DOHH2 (cell line): Measurements from ENCODE around the gene SOX30.

Source experiments
- H3F3A ChIP-seq: fragments of 200-600 bp; sonication (generic), shearing (Covaris generic); 2 replicates; pipeline ENCODE4 v1.6.0; 2016; ENCODE audit warnings: antibody characterized with exemption, mild to moderate bottlenecking; ENCODE audit not compliant: control insufficient read depth, insufficient read depth
- H3K27ac ChIP-seq: fragments of 200-600 bp; sonication (generic); 2 replicates; pipeline ENCODE4 v1.5.1; 2014; ENCODE audit warnings: low read depth, mild to moderate bottlenecking, low read length, moderate library complexity
- H3K27me3 ChIP-seq: fragments of 200-600 bp; sonication (generic); 2 replicates; pipeline ENCODE4 v1.6.1; 2014; ENCODE audit warnings: mild to moderate bottlenecking, low read length, mixed read lengths; ENCODE audit not compliant: control insufficient read depth
- H3K36me3 ChIP-seq: fragments of 200-600 bp; sonication (generic); 2 replicates; pipeline ENCODE4 v1.6.1; 2014; ENCODE audit warnings: mild to moderate bottlenecking, low read length, moderate library complexity, mixed read lengths; ENCODE audit not compliant: control insufficient read depth
- H3K4me1 ChIP-seq: fragments of 200-600 bp; sonication (generic); 2 replicates; pipeline ENCODE4 v1.6.1; 2014; ENCODE audit warnings: mild to moderate bottlenecking, low read length, mixed read lengths; ENCODE audit not compliant: control insufficient read depth
- H3K4me2 ChIP-seq: fragments of 200-600 bp; sonication (generic); 2 replicates; pipeline ENCODE4 v1.6.0; 2014; ENCODE audit warnings: mild to moderate bottlenecking, low read length, moderate library complexity
- H3K4me3 ChIP-seq: fragments of 200-600 bp; sonication (generic); 2 replicates; pipeline ENCODE4 v1.5.1; 2014; ENCODE audit warnings: mild to moderate bottlenecking, low read length, mixed read lengths
- H3K79me2 ChIP-seq: fragments of 200-600 bp; sonication (generic); 2 replicates; pipeline ENCODE4 v1.6.1; 2014; ENCODE audit warnings: mild to moderate bottlenecking, low read length, mixed read lengths; ENCODE audit not compliant: control insufficient read depth
- H3K9me2 ChIP-seq: fragments of 200-600 bp; sonication (generic); replicated peaks from 2 replicates; pipeline ENCODE4 v1.6.1; 2014; ENCODE audit warnings: mild to moderate bottlenecking, low read length, mixed read lengths; ENCODE audit not compliant: control insufficient read depth
- H3K9me3 ChIP-seq: fragments of 200-600 bp; sonication (generic); 2 replicates; pipeline ENCODE4 v1.6.1; 2014; ENCODE audit warnings: antibody characterized with exemption, low read length, mixed read lengths; ENCODE audit not compliant: control insufficient read depth, insufficient read depth
- H4K20me1 ChIP-seq: fragments of 200-600 bp; sonication (generic); 2 replicates; pipeline ENCODE4 v1.6.0; 2014; ENCODE audit warnings: low read depth, mild to moderate bottlenecking, antibody characterized with exemption, low read length, moderate library complexity; ENCODE audit not compliant: control insufficient read depth, insufficient read depth
- EZH2phosphoT487 ChIP-seq: fragments of 200-600 bp; sonication (generic); IDR thresholded peaks from 2 replicates; pipeline ENCODE4 v1.6.1; 2017; ENCODE audit warnings: borderline replicate concordance, mild to moderate bottlenecking, antibody characterized with exemption, low read length, moderate library complexity, mixed read lengths
- TF ChIP-seq, protein P1 (sequence below): fragments of 200-600 bp; sonication (generic); IDR thresholded peaks from one replicate; pipeline ENCODE4 v1.5.1; 2014; ENCODE audit warnings: antibody characterized with exemption, mild to moderate bottlenecking, low read depth, low read length; ENCODE audit not compliant: poor library complexity, severe bottlenecking

Gene SOX30

DNA sequence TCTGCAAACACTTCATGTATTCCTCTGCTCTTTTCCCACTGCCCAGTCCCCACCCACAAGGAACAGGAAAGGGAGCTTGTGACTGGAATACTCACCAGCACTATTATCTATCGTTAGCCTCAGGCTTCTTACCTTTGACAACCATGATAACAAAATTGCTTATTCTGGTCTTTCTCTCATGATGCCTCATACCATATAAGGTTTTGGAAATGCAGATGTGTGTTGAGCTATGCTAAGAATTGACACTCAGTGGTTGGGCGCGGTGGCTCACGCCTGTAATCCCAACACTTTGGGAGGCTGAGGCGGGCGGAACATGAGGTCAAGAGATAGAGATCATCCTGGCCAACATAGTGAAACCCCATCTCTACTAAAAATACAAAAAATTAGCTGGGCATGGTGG lies 25.4 kb downstream of the SOX30 start:
- no peak for TF ChIP-seq EZH2phosphoT487
- TF ChIP-seq, protein P1, sequence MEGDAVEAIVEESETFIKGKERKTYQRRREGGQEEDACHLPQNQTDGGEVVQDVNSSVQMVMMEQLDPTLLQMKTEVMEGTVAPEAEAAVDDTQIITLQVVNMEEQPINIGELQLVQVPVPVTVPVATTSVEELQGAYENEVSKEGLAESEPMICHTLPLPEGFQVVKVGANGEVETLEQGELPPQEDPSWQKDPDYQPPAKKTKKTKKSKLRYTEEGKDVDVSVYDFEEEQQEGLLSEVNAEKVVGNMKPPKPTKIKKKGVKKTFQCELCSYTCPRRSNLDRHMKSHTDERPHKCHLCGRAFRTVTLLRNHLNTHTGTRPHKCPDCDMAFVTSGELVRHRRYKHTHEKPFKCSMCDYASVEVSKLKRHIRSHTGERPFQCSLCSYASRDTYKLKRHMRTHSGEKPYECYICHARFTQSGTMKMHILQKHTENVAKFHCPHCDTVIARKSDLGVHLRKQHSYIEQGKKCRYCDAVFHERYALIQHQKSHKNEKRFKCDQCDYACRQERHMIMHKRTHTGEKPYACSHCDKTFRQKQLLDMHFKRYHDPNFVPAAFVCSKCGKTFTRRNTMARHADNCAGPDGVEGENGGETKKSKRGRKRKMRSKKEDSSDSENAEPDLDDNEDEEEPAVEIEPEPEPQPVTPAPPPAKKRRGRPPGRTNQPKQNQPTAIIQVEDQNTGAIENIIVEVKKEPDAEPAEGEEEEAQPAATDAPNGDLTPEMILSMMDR: no peak
- Histone ChIP-seq H3K9me2 (no peaks in the 10 kb centered on the region), H3K27me3 (no peaks in the 10 kb centered on the region), H3K9me3 (no peaks in the 10 kb centered on the region), H3K27ac (no peak overlapping the region), H3F3A (no peaks in the 10 kb centered on the region), H3K79me2 (no peaks in the 10 kb centered on the region), H3K36me3 (no peaks in the 10 kb centered on the region), H3K4me1 (peaks cover 24% of the 10 kb centered on the region), H3K4me2 (no peak overlapping the region), H3K4me3 (no peak overlapping the region), H4K20me1 (no peaks in the 10 kb centered on the region)

DNA sequence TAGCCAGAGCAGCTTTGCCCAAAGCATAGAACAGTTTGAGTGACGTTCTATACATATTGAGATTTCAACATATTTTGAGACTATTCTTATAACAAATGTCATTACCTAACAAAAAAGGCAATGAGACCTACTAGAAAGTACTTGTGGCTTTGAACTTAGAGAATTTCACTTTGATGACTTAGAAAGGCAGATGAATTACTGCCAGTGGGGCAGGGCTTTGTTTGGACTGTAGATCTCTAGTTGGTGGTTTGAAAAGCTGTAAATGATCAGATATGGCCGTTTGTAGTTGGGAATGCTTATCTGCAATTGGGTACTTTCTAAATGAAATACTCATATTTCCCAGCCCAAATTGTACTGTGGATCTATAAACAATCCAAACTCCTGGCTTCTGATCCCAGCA lies 28.1 kb downstream of the SOX30 start:
- Histone ChIP-seq H3K27me3 (no peaks in the 10 kb centered on the region), H3K4me3 (no peak overlapping the region), H3K79me2 (no peaks in the 10 kb centered on the region), H3K9me2 (no peaks in the 10 kb centered on the region), H3K36me3 (no peaks in the 10 kb centered on the region), H4K20me1 (no peaks in the 10 kb centered on the region), H3K9me3 (no peaks in the 10 kb centered on the region), H3K4me1 (peaks cover 15% of the 10 kb centered on the region), H3K4me2 (no peak overlapping the region), H3K27ac (no peak overlapping the region), H3F3A (no peaks in the 10 kb centered on the region)
- TF ChIP-seq EZH2phosphoT487: no peak
- TF ChIP-seq, protein P1: no peak

DNA sequence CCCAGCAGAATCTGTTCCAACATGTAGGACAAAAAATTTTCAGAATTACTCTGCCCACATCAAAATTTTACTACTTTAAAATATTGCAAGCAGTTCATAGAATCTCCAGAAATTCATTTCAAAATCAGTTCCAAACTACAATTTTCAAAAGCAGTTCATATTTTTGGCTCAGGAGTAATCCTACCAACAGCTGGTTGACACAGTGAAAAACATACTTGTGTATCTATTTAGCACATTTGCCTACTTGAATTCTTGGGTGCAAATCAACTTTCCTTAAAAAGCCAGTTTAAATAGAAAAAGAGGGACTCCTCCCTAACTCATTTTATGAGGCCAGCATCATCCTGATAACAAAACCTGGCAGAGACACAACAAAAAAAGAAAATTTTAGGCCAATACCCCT lies 31.5 kb downstream of the SOX30 start:
- Histone ChIP-seq H4K20me1 (no peaks in the 10 kb centered on the region), H3K4me1 (peaks cover 8% of the 10 kb centered on the region), H3K79me2 (no peaks in the 10 kb centered on the region), H3K4me2 (no peak overlapping the region), H3K4me3 (no peak overlapping the region), H3K27me3 (no peaks in the 10 kb centered on the region), H3K9me3 (no peaks in the 10 kb centered on the region), H3K36me3 (no peaks in the 10 kb centered on the region), H3K27ac (no peak overlapping the region), H3F3A (no peaks in the 10 kb centered on the region), H3K9me2 (no peaks in the 10 kb centered on the region)
- TF ChIP-seq, protein P1: no peak
- no peak for TF ChIP-seq EZH2phosphoT487
